PFSK-1 (cell line): ENCODE measurements around the gene SEMA3D.

Experiments used
- POLR2AphosphoS5 ChIP-seq: IDR thresholded peaks from 2 replicates; pipeline ENCODE4 v1.6.1; 2012; ENCODE audit warnings: low read depth, mild to moderate bottlenecking, control low read depth, low read length, moderate library complexity
- SIN3A ChIP-seq: IDR thresholded peaks from 2 replicates; pipeline ENCODE4 v1.6.1; 2012; ENCODE audit warnings: mild to moderate bottlenecking, low read length, moderate library complexity, borderline replicate concordance; ENCODE audit not compliant: insufficient read depth
- TAF1 ChIP-seq: IDR thresholded peaks from 2 replicates; pipeline ENCODE4 v1.6.1; 2012; ENCODE audit warnings: low read length, control low read depth, borderline replicate concordance; ENCODE audit not compliant: insufficient read depth
- TF ChIP-seq, protein P1 (sequence below), 2 experiments: IDR thresholded peaks; 2 replicates each; pipeline versions ENCODE4 v1.6.1 to v1.8.0; 2011 to 2012; ENCODE audit warnings: low read depth in 2 of 2, low read length in 2 of 2, control low read depth in 1 of 2, inconsistent platforms in 1 of 2, mild to moderate bottlenecking in 1 of 2, moderate library complexity in 1 of 2; ENCODE audit not compliant: insufficient read depth in 1 of 2

DNA sequence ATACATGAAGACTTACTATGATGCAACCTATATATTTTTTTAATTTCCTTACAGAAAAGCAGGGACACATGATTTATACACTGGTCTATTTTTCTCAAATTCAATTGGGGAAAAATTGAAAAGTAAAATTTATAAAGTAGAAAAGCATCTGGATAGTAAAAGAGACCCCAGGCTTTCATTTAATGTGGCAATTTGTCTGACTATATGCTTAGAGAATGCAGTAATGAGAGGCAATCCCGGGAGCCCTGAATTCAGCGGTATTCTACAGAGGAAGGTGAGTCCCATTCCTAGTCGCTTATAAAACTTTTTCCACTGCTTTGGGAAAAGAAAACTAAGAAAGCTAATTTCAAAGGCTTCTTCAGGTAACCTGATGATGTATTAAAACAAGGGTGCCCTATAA is 167.1 kb downstream of the SEMA3D start:
- TF ChIP-seq POLR2AphosphoS5 (no peak), SIN3A (no peak), TAF1 (no peak)
- TF ChIP-seq, protein P1, sequence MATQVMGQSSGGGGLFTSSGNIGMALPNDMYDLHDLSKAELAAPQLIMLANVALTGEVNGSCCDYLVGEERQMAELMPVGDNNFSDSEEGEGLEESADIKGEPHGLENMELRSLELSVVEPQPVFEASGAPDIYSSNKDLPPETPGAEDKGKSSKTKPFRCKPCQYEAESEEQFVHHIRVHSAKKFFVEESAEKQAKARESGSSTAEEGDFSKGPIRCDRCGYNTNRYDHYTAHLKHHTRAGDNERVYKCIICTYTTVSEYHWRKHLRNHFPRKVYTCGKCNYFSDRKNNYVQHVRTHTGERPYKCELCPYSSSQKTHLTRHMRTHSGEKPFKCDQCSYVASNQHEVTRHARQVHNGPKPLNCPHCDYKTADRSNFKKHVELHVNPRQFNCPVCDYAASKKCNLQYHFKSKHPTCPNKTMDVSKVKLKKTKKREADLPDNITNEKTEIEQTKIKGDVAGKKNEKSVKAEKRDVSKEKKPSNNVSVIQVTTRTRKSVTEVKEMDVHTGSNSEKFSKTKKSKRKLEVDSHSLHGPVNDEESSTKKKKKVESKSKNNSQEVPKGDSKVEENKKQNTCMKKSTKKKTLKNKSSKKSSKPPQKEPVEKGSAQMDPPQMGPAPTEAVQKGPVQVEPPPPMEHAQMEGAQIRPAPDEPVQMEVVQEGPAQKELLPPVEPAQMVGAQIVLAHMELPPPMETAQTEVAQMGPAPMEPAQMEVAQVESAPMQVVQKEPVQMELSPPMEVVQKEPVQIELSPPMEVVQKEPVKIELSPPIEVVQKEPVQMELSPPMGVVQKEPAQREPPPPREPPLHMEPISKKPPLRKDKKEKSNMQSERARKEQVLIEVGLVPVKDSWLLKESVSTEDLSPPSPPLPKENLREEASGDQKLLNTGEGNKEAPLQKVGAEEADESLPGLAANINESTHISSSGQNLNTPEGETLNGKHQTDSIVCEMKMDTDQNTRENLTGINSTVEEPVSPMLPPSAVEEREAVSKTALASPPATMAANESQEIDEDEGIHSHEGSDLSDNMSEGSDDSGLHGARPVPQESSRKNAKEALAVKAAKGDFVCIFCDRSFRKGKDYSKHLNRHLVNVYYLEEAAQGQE (IDR thresholded peaks at IDR 0.05; ENCODE audit: insufficient read depth in 1 of 2, low read depth in 2 of 2, low read length in 2 of 2): no peak
